MCF 10A (cell line): ENCODE measurements around the gene DHRS7B. TPM values are rescaled to one million over a fixed set of nuclear protein-coding genes. Genes with fewer than 3 reads are reported as not detected.

Experiments
- BruUV-seq: library from RNA; stranded (reverse); fragments of 400-500 nt; replicated peaks from 2 replicates; lab custom pipeline; 2021; lab: Mats Ljungman, UMichigan
- CTCF ChIA-PET: fragments of 300-600 bp; sonication (Branson Sonifier 250); formaldehyde crosslinking; extraction: SDS; loops from one replicate; lab custom pipeline; 2021; ENCODE audit warnings: antibody characterized with exemption, inconsistent platforms; lab: Yijun Ruan, JAX
- POLR2A ChIA-PET: fragments of 300-600, 350-650 bp; sonication (Branson Sonifier 250); formaldehyde crosslinking; extraction: SDS; loops from one replicate; lab custom pipeline; 2020; ENCODE audit warnings: antibody characterized with exemption, inconsistent platforms; lab: Yijun Ruan, JAX
- DNase-seq: peaks from one replicate; pipeline ENCODE4 v3.0.0-alpha.2; 2018; ENCODE audit not compliant: unreplicated experiment
- H3K27ac Mint-ChIP-seq: one replicate; pipeline ENCODE4 v1.8.0; 2022; ENCODE audit warnings: mild to moderate bottlenecking, low read depth, mixed read lengths; ENCODE audit not compliant: unreplicated experiment
- H3K27me3 Mint-ChIP-seq: one replicate; pipeline ENCODE4 v1.8.0; 2022; ENCODE audit warnings: mixed read lengths; ENCODE audit not compliant: insufficient read depth, unreplicated experiment
- H3K36me3 Mint-ChIP-seq: one replicate; pipeline ENCODE4 v1.8.0; 2022; ENCODE audit warnings: mild to moderate bottlenecking, moderate library complexity, mixed read lengths; ENCODE audit not compliant: insufficient read depth, unreplicated experiment
- H3K4me1 Mint-ChIP-seq: one replicate; pipeline ENCODE4 v1.8.0; 2022; ENCODE audit warnings: mixed read lengths; ENCODE audit not compliant: insufficient read depth, unreplicated experiment
- H3K4me3 Mint-ChIP-seq: one replicate; pipeline ENCODE4 v1.8.0; 2022; ENCODE audit warnings: mild to moderate bottlenecking, moderate library complexity, mixed read lengths; ENCODE audit not compliant: unreplicated experiment
- H3K9me3 Mint-ChIP-seq: one replicate; pipeline ENCODE4 v1.8.0; 2022; ENCODE audit warnings: mixed read lengths; ENCODE audit not compliant: unreplicated experiment
- intact Hi-C: fragments of 100-400 bp; cut with micrococcal nuclease; formaldehyde crosslinking; loops from 2 replicates; pipeline ENCODE4 v1.14.1; 2022
- total RNA-seq: library from RNA; stranded (reverse); gene quantifications from 2 replicates; pipeline ENCODE4 v1.2.3, GENCODE V29; 2022
- TF ChIP-seq, protein P1 (sequence below): fragments of 200-600 bp; IDR thresholded peaks from one replicate; pipeline ENCODE4 v1.8.0; 2022; ENCODE audit warnings: antibody characterized with exemption, mild to moderate bottlenecking; ENCODE audit not compliant: unreplicated experiment

Gene DHRS7B
- total RNA-seq, 1 experiment from 2014 or later: 18.0 TPM

- DNase-seq: no peak
- Mint-ChIP-seq H3K27me3 (peaks cover 16% of the 10 kb centered on the region), H3K9me3 (peaks cover 11% of the 10 kb centered on the region), H3K27ac (no peak overlapping the region), H3K36me3 (peaks cover 3% of the 10 kb centered on the region), H3K4me1 (no peaks in the 10 kb centered on the region), H3K4me3 (no peak overlapping the region)
- intact Hi-C loops: no loop called here
- TF ChIP-seq, protein P1, sequence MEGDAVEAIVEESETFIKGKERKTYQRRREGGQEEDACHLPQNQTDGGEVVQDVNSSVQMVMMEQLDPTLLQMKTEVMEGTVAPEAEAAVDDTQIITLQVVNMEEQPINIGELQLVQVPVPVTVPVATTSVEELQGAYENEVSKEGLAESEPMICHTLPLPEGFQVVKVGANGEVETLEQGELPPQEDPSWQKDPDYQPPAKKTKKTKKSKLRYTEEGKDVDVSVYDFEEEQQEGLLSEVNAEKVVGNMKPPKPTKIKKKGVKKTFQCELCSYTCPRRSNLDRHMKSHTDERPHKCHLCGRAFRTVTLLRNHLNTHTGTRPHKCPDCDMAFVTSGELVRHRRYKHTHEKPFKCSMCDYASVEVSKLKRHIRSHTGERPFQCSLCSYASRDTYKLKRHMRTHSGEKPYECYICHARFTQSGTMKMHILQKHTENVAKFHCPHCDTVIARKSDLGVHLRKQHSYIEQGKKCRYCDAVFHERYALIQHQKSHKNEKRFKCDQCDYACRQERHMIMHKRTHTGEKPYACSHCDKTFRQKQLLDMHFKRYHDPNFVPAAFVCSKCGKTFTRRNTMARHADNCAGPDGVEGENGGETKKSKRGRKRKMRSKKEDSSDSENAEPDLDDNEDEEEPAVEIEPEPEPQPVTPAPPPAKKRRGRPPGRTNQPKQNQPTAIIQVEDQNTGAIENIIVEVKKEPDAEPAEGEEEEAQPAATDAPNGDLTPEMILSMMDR: no peak
- CTCF ChIA-PET: interaction anchor here (0.7 kb wide), 1 partner anchor 23 kb away, joined by 3 read pairs; no protein-coding TSS in a partner anchor
- BruUV-seq: no TSS peak
- POLR2A ChIA-PET: no interaction called here
Measured at GRCh38 chr17:21235921-21236320, 109.2 kb downstream of the DHRS7B start.

DNA sequence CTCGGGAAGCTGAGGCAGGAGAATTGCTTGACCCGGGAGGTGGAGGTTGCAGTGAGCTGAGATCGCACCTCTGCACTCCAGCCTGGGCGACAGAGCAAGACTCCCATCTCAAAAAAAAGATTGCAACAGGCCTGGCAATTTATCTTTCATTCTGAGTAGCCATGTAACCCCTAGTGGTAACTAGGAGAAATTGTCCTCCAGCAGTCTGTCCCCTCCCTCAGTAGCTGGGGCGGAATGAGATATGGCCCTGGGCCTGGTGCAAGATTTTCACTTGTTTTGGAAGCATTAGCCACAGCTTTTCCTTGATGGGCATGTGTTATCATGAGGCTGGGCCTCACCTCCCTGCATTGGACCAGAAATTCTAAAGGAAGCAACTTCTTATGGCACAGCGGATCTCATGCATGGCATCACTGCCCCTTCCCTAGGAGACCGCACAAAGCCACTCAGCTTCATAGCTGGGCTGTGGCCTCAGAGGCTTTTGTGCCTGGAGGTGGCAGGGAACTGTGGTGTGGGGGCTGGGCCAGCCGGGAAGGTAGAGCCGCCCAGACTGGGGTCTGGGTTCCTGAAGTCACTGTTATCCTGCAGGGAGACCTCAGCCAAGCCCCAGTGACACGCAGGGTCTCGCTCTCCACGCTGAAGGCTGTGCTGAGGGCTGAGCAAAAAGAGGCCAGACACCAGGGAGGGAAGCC, 113.1 kb downstream of the DHRS7B start:
- Mint-ChIP-seq H3K4me3 (no peak overlapping the region), H3K4me1 (no peaks in the 10 kb centered on the region), H3K27me3 (peaks cover 16% of the 10 kb centered on the region), H3K9me3 (no peaks in the 10 kb centered on the region), H3K36me3 (peaks cover 4% of the 10 kb centered on the region), H3K27ac (no peak overlapping the region)
- BruUV-seq: no TSS peak
- TF ChIP-seq, protein P1: peak; percentile 32
- intact Hi-C loops: loop anchor here (10.0 kb wide), 1 partner anchor 115 kb away; the partner anchor contains the start of gene DHRS7B
- DNase-seq: peak; percentile 41
- POLR2A ChIA-PET: interaction anchor here (0.7 to 1.3 kb wide), 3 partner anchors 10 to 116 kb away, joined by 3 to 4 read pairs (median 3); no protein-coding TSS in a partner anchor
- CTCF ChIA-PET: interaction anchor here (0.6 to 3.1 kb wide), 5 partner anchors 8 to 45 kb away, joined by 3 to 15 read pairs (median 4); no protein-coding TSS in a partner anchor

DNA sequence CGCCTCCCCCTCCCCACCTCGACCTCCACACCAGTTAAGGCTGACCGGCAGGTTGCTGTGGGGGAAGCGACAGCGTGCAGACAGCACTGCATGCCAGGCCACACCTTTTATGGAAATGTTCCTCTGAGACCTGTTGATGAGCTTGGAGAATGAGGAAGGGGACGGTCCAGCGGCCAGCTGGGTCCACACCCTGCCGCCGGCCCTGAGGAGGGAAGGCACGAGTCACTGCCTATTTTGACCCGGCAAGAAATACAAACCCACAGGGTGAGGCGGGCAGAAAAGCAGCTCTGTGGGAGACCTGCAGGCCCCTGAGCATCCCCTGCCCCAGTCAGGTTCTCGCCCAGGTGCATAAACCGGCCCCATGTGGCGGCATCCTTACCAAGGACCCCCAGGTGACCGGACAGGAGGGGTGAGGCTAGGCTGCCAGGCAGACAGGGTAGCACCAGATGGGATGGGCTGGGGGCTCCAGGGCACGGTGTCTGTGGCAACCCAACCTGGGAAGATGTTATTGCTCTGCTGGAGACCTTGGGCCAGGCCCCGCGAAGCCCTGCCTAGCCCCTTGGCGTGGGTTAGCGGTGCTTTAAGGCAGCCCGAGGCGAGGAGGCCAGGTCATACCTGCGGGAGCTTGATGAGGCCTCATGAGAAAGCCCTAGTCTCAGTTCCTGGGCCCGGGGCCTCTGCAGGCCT, 113.7 kb downstream of the DHRS7B start:
- Mint-ChIP-seq H3K4me1 (no peaks in the 10 kb centered on the region), H3K9me3 (no peaks in the 10 kb centered on the region), H3K27ac (no peak overlapping the region), H3K36me3 (peaks cover 5% of the 10 kb centered on the region), H3K4me3 (no peak overlapping the region), H3K27me3 (peaks cover 16% of the 10 kb centered on the region)
- ChIA-PET CTCF (interaction anchor here (0.5 to 3.1 kb wide), 7 partner anchors 9 to 112 kb away, joined by 3 to 15 read pairs (median 4); no protein-coding TSS in a partner anchor), POLR2A (interaction anchor here (1.2 to 1.3 kb wide), 2 partner anchors 10 to 12 kb away, joined by 3 to 4 read pairs; no protein-coding TSS in a partner anchor)
- intact Hi-C loops: loop anchor here (10.0 kb wide), 1 partner anchor 116 kb away; the partner anchor contains the start of gene DHRS7B
- DNase-seq: no peak
- TF ChIP-seq, protein P1: no peak
- no TSS peak for BruUV-seq

Other genes starting within 250 kb of the DHRS7B start
- gene USP22, start 84.0 kb upstream of the DHRS7B start, total RNA-seq: 146 and 157 TPM in 2 replicates
- 27.8 and 33.5 TPM in 2 replicates for gene TMEM11, start 87.2 kb downstream of the DHRS7B start, total RNA-seq
- gene NATD1, start 126.4 kb downstream of the DHRS7B start, total RNA-seq: 2.3 and 2.5 TPM in 2 replicates
- 25.7 and 45.2 TPM in 2 replicates for gene MAP2K3, start 157.7 kb downstream of the DHRS7B start, total RNA-seq
- gene KCNJ12, start 249.4 kb downstream of the DHRS7B start, total RNA-seq: 0.05 TPM in 1 of 2 replicates, not detected in the other